HK-2 (cell line): ENCODE measurements around the gene IGSF11.
"Not testable (repeated sequence)": the region's sequence is repeated elsewhere in the genome, so short reads cannot be mapped to it uniquely, and the experiment has no call there.

ENCODE experiments used
- DNase-seq: peaks from one replicate; pipeline ENCODE4 v3.0.0-alpha.2; 2018; ENCODE audit not compliant: unreplicated experiment

The IGSF11 gene

DNA sequence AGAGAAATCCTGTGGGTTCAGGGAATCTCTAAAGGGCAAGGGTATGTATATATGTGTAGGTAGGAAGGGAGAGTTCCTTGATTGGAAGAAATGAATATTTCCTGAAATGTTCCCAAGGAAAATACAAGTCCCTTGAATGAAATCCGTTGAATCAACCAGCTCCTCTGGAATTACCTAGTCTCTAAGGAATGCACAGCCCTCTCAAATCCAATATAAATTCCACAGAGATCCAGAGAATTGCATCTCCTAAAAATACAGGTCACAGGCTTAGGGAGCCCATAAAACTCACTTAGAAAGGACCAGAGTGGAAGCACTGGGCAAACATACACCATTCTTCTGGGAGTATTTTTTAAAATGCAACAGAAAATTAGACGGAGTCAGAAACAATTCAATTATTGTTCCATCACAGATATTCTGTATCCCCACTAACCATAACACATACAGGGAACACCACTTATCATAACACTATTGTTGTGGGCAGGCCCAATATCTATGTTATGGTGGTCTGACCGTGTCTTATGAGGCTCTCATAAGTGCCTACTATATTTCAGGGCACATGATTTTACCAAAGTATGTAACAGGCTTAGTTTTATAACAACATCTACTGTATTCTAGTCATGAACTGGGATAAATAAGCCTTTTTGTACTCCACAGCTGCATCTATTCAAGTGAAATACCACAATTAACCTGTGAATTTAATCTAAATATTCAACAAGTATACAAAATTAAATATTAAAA lies 43.7 kb downstream of the IGSF11 start:
- DNase-seq = no peak

- DNase-seq = no peak
Observed at GRCh38 chr3:118988198-118989130, 46.2 kb downstream of the IGSF11 start.

DNA sequence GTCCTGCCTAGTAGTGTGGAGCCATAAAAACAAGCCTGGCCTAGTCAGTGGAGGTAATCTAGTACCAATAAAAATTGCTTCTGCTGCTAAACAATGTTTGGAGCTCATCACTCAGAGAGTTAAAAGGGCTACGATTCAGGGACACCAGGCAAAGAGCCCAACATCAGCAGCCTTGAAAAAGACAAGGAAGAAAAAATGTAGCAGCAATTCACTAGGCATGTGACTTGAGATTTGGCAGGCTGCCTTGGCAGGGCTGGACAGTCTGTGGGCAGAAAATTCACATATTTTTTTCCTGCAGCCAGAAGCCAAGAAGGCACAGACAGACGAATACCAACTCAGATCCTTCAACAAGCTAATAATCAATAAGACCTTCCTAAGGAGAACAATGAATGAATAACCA lies 47.2 kb downstream of the IGSF11 start:
- DNase-seq = no peak

DNA sequence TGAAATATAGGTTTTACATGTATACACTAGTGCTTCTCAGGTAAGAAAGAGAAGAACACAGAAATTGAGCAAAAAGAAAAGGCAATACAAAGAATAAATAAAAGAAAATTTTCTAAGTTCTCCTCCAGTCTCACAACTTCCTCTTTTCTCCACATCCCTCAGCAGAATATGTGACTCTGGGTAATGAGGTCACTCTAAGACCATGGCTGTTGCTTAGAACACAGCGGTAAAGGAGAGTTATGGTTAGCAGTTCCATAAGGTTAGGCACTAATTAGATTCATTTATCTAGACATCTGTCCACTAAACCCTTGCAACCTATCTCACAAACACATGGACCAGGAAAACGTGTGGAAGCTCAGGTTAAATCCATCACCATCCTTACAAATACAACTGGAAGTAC lies 47.9 kb downstream of the IGSF11 start:
- no peak for DNase-seq

- no peak for DNase-seq
Observed at GRCh38 chr3:118984699-118985098, 49.9 kb downstream of the IGSF11 start.

GRCh38 chr3:118981494-118982134 lies 53.0 kb downstream of the IGSF11 start:
- no peak for DNase-seq

- DNase-seq = no peak
Observed at GRCh38 chr3:118980832-118981231, 53.8 kb downstream of the IGSF11 start.

DNA sequence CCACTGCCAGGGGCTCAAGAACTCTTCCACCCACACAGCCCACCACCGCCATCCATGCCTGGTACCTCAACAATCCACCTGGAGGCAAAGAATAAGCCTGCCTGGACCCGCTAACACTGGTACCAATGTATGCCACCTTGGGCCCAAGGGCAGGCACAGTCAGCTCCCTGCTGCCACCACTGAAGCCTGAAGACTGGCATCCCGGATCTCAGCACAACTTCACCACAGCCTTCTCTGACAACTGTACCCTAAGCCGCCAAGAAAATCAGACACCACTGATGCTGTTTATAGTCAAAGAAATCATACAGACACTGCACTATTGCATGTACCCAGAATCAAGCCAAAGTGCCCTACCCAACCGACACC lies 56.3 kb downstream of the IGSF11 start:
- no peak for DNase-seq

DNA sequence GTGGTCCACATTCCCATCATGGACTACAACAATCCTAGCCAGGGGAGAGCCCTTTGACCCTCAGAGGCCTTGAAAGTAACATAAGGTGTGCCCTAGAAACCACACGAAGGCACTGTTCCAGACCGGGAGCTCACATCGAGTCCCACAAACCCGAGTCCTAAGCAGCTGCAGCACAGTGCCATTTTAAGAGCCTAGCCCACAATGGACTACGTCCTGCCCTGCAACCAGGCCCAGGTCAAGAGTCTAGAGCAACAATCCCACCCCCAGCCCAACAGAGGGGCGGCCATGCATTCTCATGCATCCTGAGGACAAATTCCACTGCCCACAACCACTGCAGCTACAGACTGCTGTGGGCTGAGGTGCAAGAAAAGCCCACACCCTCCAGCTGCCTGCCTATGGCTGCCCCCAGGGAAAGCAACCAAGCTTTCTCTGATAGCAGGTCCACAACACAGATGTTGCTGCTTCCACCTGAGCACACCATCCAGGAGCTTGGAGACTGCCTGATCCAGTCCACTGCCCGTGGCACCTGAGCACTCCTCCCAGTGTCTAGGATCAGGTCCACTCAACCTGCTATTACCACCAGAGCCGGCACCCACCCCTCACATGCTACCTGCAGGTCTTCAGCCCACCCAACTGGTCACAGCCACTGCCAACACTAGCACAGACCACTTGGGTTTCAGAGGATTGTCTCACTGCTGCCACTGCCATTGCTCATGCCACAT lies 56.8 kb downstream of the IGSF11 start:
- no peak for DNase-seq

- no peak for DNase-seq
Observed at GRCh38 chr3:118977118-118977517, 57.5 kb downstream of the IGSF11 start.

GRCh38 chr3:118975476-118975875 lies 59.2 kb downstream of the IGSF11 start:
- DNase-seq = not testable (repeated sequence)

DNA sequence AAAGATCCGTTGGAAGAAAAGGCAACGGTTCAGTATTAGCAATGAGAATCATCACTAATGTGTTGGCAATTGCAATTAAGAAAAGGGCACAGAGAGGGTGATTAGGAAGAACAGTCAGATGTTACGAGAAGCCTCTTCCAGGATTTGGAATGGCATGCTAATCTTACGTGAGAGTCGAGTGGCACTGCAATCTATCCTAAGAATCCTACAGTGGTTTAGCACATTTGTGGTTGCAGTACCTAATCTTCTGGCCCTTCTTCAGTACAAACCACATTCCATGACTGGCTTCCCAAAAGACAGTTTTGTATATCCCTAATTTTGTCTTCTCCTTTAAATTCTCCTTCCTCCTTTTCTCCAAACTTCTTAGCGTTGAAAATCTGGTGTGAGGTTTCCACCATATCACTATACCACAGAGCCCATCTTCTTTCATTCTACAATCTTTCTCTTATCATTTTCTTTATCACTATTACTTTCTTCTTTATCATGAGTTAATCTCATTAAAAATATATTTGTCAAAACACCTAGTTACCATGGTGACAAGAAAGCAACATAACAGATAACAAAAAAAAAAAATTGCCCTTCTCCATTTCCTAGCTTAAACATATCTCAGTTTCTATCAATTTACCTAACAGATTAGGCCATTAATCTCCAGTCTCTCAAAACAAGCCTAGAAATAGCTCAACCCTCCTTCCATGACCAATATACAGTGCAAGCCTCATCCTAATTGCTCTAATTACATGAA lies 60.1 kb downstream of the IGSF11 start:
- DNase-seq = no peak

DNA sequence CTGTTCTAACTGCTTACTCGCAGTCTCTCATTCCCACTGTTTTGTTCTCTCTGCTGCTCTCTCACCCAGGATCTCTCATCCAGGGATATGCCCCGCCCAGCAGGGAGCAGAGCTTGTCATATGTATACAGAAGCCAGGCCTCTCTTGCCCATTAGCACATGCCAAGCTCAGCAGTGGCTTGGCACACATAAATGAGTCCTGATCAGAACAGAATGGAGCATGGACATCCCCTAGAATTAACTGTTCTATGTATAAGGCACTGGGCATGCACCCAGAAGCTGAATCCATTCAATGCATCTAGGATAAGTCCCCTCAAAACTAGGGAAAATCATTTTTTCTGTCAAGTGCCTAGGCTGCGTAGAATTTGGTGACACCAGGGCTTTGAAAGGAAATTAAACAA lies 61.6 kb downstream of the IGSF11 start:
- DNase-seq = no peak

GRCh38 chr3:118970819-118971218 lies 63.8 kb downstream of the IGSF11 start:
- DNase-seq = no peak

DNA sequence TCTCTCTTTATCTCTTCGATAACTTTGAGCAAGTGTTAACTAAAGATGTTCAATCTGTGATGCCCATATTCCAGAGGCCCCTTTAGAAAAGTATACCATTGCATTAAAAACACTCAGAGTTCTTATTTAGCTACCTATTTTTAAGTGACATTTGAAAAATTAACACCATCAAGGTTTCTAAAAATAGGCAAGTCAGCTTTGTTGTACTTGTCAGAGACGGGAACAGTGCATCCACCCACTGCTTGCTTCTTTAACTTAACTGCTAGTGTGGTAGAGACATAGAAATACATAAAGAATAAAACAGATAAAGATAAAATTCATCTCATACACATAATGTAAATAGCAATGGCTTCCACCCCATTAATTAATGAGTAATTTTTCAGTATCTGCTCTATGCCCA lies 66.0 kb downstream of the IGSF11 start:
- no peak for DNase-seq

DNA sequence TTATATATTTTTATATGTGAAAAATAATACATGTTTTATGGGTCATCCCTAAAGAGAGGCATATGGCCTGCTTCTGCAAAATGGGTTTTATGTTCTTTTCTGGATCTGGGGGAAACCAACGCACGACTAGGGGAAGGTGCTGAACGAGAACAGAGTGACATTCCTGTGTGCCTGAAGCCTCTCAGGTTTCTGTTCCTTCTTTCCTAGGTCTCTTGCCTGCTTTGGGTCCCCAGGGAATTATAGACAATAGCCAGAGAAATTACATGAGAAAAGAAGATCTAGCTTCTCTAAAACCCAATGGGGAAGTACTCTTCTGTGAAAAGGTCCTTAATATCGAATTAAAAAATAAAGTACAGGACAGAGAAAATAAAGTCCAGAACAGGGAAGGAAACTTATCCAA lies 66.5 kb downstream of the IGSF11 start:
- no peak for DNase-seq

GRCh38 chr3:118966700-118967099 lies 67.9 kb downstream of the IGSF11 start:
- no peak for DNase-seq

DNA sequence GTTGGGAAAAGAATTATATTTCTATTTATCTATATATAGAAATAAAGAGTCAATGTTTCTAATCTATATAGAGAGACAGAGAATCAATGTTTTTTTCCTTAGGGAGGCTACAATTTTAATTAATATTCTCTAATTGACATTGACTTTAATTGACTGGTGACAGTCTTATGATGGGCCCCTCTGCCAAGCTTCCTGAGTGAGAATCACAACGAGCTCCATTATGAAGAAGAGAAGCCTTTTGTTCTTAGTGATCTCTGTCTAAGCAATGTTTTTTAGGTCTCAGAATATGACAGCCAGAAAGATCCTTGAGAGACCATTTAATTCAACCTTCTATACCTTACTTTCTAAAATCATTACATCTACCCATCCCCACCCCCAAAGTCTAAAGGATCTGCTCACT lies 70.9 kb downstream of the IGSF11 start:
- DNase-seq = no peak

- DNase-seq = no peak
Observed at GRCh38 chr3:118960876-118961450, 73.7 kb downstream of the IGSF11 start.

GRCh38 chr3:118955914-118956556 lies 78.6 kb downstream of the IGSF11 start:
- no peak for DNase-seq
